Measurements from ENCODE around the gene ISL2.

- TF ChIP-seq, protein P1, sequence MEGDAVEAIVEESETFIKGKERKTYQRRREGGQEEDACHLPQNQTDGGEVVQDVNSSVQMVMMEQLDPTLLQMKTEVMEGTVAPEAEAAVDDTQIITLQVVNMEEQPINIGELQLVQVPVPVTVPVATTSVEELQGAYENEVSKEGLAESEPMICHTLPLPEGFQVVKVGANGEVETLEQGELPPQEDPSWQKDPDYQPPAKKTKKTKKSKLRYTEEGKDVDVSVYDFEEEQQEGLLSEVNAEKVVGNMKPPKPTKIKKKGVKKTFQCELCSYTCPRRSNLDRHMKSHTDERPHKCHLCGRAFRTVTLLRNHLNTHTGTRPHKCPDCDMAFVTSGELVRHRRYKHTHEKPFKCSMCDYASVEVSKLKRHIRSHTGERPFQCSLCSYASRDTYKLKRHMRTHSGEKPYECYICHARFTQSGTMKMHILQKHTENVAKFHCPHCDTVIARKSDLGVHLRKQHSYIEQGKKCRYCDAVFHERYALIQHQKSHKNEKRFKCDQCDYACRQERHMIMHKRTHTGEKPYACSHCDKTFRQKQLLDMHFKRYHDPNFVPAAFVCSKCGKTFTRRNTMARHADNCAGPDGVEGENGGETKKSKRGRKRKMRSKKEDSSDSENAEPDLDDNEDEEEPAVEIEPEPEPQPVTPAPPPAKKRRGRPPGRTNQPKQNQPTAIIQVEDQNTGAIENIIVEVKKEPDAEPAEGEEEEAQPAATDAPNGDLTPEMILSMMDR (IDR thresholded peaks at IDR 0.05): no peak
- TF ChIP-seq POLR2AphosphoS5 (IDR thresholded peaks at IDR 0.05): no peak
- no peak for TF ChIP-seq EP300 (IDR thresholded peaks at IDR 0.05; ENCODE audit: low read depth)
These were observed 41.2 kb downstream of the ISL2 start for GRCh38 chr15:76377751-76378150.
